Panc1 (cell line): ENCODE data around the gene FHAD1. TPM values are rescaled to one million over a fixed set of nuclear protein-coding genes. Genes with fewer than 3 reads are reported as not detected.

Experiments used
- ATAC-seq: fragments of 200-7000 bp; cut with Tn5 transposase; 2 replicates; pipeline ENCODE4 v1.9.1; 2020; ENCODE audit warnings: mild to moderate bottlenecking, moderate library complexity
- BruUV-seq: library from RNA; stranded (reverse); fragments of 400-500 nt; replicated peaks from 2 replicates; lab custom pipeline; 2021; lab: Mats Ljungman, UMichigan
- CTCF ChIA-PET: fragments of 300-600 bp; sonication (Branson Sonifier 250); formaldehyde crosslinking; loops from one replicate; lab custom pipeline; 2022; ENCODE audit warnings: antibody characterized with exemption; lab: Charles Lee
- POLR2A ChIA-PET: fragments of 300-600 bp; sonication (Branson Sonifier 250); formaldehyde crosslinking; loops from one replicate; lab custom pipeline; 2022; ENCODE audit warnings: antibody characterized with exemption; lab: Charles Lee
- DNase-seq: peaks from one replicate; pipeline ENCODE4 v3.0.0-alpha.2; 2010; ENCODE audit warnings: low read depth, low spot score
- H3K27ac ChIP-seq: 2 replicates; pipeline ENCODE4 v1.5.1; 2011; ENCODE audit warnings: mild to moderate bottlenecking, low read length, inconsistent platforms
- H3K27me3 ChIP-seq: fragments of 200-500 bp; sonication (Bioruptor generic); 2 replicates; pipeline ENCODE4 v1.6.0; 2014; ENCODE audit warnings: low read length, inconsistent platforms; ENCODE audit not compliant: control insufficient read depth, insufficient read depth
- H3K36me3 ChIP-seq: fragments of 200-500 bp; sonication (Bioruptor generic); 2 replicates; pipeline ENCODE4 v1.5.1; 2014; ENCODE audit warnings: inconsistent platforms, mild to moderate bottlenecking, low read length, moderate library complexity; ENCODE audit not compliant: control insufficient read depth, insufficient read depth
- H3K4me1 ChIP-seq: 2 replicates; pipeline ENCODE4 v1.5.1; 2011; ENCODE audit warnings: inconsistent platforms, mild to moderate bottlenecking, low read length, moderate library complexity; ENCODE audit not compliant: control insufficient read depth, insufficient read depth
- H3K4me3 ChIP-seq, 2 experiments: 2 replicates each; pipeline ENCODE4 v1.5.1; 2011 to 2012; ENCODE audit warnings: low read depth in 2 of 2, low read length in 2 of 2, mild to moderate bottlenecking in 2 of 2, inconsistent platforms in 1 of 2, moderate library complexity in 1 of 2
- H3K9me3 ChIP-seq: fragments of 200-500 bp; sonication (Bioruptor generic); 2 replicates; pipeline ENCODE4 v1.5.1; 2014; ENCODE audit warnings: low read depth, mild to moderate bottlenecking, inconsistent platforms, low read length, moderate library complexity; ENCODE audit not compliant: control insufficient read depth, insufficient read depth
- CTCF ChIP-seq: fragments of 450-650 bp; IDR thresholded peaks from 2 replicates; pipeline ENCODE4 v1.5.1; 2017; ENCODE audit warnings: mild to moderate bottlenecking
- POLR2AphosphoS5 ChIP-seq: IDR thresholded peaks from 2 replicates; pipeline ENCODE4 v1.6.1; 2012; ENCODE audit warnings: mild to moderate bottlenecking, low read depth, low read length, moderate library complexity
- REST ChIP-seq, 2 experiments: IDR thresholded peaks; 2 replicates each; pipeline ENCODE4 v1.6.1; 2011 to 2012; ENCODE audit warnings: low read depth in 2 of 2, control low read depth in 1 of 2, low read length in 1 of 2, mild to moderate bottlenecking in 1 of 2, moderate library complexity in 1 of 2; ENCODE audit not compliant: insufficient read depth in 1 of 2
- SIN3A ChIP-seq: IDR thresholded peaks from 2 replicates; pipeline ENCODE4 v1.6.1; 2012; ENCODE audit warnings: low read depth, mild to moderate bottlenecking, low read length, moderate library complexity, borderline replicate concordance; ENCODE audit not compliant: insufficient read depth
- TCF7L2 ChIP-seq: IDR thresholded peaks from 2 replicates; pipeline ENCODE4 v1.6.1; 2011; ENCODE audit warnings: mild to moderate bottlenecking, low read depth, low read length, inconsistent platforms
- in situ Hi-C: cut with HindIII; loops from 2 replicates; pipeline ENCODE4 v1.10.0; 2016; ENCODE audit warnings: low sequenced_read_pairs, low pct_unique_long_range_greater_than_20kb
- intact Hi-C: fragments of 100-400 bp; cut with micrococcal nuclease; formaldehyde crosslinking; loops from one replicate; pipeline ENCODE4 v1.10.0; 2022; ENCODE audit not compliant: unreplicated experiment
- total RNA-seq: library from RNA; stranded (reverse); gene quantifications from one replicate; pipeline ENCODE4 v1.2.1, GENCODE V29; 2021; ENCODE audit not compliant: unreplicated experiment

FHAD1 gene
- total RNA-seq, 1 experiment from 2014 or later: 0.23 TPM

- peak overlapping the region; percentile 92 for H3K27ac ChIP-seq
- peak overlapping the region; percentile 75 to 87 for H3K4me3 ChIP-seq
- no peak for DNase-seq
- BruUV-seq: no TSS peak
- H3K9me3 ChIP-seq: no peaks in the 10 kb centered on the region
- intact Hi-C loops: no loop called here
- no peaks in the 10 kb centered on the region for H3K27me3 ChIP-seq
- POLR2A ChIA-PET: no interaction called here
- CTCF ChIA-PET: no interaction called here
- TF ChIP-seq POLR2AphosphoS5: no peak
- TF ChIP-seq SIN3A: no peak
- no peak for TF ChIP-seq REST (IDR thresholded peaks at IDR 0.05; ENCODE audit: insufficient read depth in 1 of 2, low read depth in 2 of 2, low read length in 1 of 2)
- TF ChIP-seq TCF7L2: no peak
- TF ChIP-seq CTCF: no peak
- peaks cover 41% of the 10 kb centered on the region for H3K4me1 ChIP-seq
- H3K36me3 ChIP-seq: no peaks in the 10 kb centered on the region; the same call in 1 of the 2 replicates
- no peak for ATAC-seq
- in situ Hi-C loops: no loop called here
These were observed 163.8 kb downstream of the FHAD1 start for GRCh38 chr1:15410884-15411245.

- Histone ChIP-seq H3K9me3 (no peaks in the 10 kb centered on the region), H3K4me1 (peaks cover 49% of the 10 kb centered on the region), H3K4me3 (peak overlapping the region; percentile 75 to 87), H3K36me3 (no peaks in the 10 kb centered on the region; the same call in 1 of the 2 replicates), H3K27ac (peak overlapping the region; percentile 92), H3K27me3 (no peaks in the 10 kb centered on the region)
- ChIA-PET CTCF (no interaction called here), POLR2A (no interaction called here)
- intact Hi-C loops: no loop called here
- in situ Hi-C loops: no loop called here
- no peak for TF ChIP-seq POLR2AphosphoS5
- no peak for TF ChIP-seq CTCF
- TF ChIP-seq TCF7L2: no peak
- no peak for TF ChIP-seq SIN3A
- TF ChIP-seq REST (IDR thresholded peaks at IDR 0.05; ENCODE audit: insufficient read depth in 1 of 2, low read depth in 2 of 2, low read length in 1 of 2): no peak
- no peak for DNase-seq
- ATAC-seq: peak; percentile 3; the same call in 1 of the 2 replicates
- BruUV-seq: no TSS peak
These were observed 164.6 kb downstream of the FHAD1 start for GRCh38 chr1:15411593-15412137.
